HG02852 (cell line): Measurements from ENCODE around the gene WDR37.

ENCODE experiments used
- ATAC-seq: cut with Tn5 transposase; IDR thresholded peaks from one replicate; pipeline ENCODE4 v1.9.1; 2021; ENCODE audit warnings: mild to moderate bottlenecking, moderate library complexity; ENCODE audit not compliant: unreplicated experiment

WDR37 gene

DNA sequence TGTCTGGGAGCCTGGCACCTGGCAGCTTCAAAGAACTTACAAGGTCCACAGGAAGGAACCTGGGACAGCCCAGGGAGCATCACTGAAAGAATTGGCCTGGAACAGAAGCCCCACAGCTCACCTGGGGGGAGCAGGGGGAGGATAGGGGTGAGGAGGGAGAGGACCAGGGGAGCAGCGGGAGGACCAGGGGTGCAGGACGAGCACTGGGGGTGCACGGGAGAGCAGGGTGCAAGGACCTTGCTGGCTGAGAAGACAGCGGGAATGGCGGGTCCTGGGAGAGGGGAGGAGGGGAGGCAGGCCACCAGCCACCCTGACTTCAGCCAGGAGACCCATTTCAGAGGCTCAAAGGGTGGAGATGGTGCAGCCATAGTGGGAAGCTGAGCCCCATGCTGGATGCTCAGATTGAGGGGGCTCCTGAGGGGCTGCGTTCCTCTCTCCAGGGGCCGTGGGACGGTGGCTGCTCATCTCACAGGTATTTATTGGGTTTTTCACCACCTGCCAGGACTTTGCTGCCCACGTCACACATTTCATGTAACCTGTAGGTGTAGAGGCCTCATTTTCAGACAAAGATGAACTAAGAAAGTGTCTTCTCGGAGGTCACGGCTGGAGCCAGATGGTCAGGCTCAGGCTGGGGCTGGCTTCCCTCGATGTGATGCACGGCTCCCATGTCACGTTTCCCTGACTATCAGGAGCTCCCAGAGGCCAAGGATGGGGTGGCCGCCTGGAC lies 110.1 kb downstream of the WDR37 start:
- no peak for ATAC-seq

DNA sequence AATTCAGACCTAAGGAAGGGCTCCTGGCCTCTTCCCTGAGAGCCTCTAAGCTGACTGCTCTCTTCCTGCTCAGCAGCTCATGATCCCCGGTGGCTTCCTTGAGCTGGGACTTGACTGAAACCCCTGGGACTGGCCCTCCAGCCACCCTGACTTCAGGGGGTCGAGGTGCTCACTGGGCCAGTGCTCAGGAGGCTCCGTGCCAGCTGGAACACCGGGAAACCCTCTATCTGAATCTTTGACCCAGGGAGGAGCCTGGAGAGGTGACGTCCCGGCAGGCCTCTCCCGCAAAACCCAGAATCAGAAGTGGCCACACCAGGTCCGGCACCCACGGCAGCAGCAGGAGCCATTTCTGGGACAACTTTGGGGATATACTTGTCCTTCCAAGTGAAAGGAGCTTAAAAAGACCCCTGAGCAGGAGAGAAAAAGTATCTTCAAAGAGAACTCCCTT lies 110.7 kb downstream of the WDR37 start:
- no peak for ATAC-seq

DNA sequence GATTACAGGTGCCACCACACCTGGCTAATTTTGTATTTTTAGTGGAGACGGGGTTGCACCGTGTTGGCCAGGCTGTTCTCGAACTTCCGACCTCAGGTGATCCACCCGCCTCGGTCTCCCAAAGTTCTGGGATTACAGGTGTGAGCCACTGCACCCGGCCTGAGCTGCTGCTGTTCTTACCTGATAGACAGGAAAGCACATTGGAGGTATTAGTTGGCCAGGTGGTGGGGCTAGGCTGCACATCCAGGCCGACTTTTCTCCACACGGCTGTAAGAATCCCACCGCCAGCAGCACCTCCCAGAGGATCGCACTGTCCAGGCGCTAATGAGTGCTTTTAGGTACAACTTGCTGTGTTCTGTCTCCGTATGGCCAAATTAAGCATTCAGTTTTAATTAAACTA lies 112.6 kb downstream of the WDR37 start:
- ATAC-seq: no peak

DNA sequence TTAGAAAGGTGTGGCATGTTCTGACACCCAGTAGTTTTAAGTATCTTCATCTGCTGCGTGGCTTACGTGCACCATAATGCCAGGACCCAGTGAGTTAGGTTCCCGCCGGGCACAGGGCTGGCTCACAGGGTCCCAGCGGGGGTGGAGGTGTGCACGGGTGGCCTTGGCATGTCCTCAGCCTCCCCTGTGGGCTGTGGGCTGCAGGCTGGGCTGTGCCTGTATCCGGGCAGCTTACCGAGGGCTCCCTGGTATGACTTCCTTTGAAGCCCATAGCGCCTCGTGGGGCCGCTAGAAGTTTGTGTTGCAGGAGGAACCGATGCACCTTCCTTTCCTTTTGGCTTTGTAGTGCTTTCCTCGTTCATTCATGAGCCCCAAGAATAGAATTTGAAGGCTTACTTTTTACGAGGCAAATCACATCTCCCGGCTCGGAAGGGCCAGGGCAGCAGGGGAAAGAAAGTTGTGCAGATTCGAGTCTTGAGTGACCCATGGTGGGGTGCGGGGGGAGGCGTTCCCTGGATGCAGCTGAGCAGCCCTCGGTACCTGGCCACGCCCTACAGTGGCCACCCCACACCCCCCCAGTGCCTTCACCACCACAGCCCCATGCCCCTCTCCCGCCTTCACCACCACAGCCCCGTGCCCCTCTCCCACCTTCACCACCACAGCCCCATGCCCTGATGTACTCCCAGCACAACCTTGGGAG lies 113.2 kb downstream of the WDR37 start:
- no peak for ATAC-seq

DNA sequence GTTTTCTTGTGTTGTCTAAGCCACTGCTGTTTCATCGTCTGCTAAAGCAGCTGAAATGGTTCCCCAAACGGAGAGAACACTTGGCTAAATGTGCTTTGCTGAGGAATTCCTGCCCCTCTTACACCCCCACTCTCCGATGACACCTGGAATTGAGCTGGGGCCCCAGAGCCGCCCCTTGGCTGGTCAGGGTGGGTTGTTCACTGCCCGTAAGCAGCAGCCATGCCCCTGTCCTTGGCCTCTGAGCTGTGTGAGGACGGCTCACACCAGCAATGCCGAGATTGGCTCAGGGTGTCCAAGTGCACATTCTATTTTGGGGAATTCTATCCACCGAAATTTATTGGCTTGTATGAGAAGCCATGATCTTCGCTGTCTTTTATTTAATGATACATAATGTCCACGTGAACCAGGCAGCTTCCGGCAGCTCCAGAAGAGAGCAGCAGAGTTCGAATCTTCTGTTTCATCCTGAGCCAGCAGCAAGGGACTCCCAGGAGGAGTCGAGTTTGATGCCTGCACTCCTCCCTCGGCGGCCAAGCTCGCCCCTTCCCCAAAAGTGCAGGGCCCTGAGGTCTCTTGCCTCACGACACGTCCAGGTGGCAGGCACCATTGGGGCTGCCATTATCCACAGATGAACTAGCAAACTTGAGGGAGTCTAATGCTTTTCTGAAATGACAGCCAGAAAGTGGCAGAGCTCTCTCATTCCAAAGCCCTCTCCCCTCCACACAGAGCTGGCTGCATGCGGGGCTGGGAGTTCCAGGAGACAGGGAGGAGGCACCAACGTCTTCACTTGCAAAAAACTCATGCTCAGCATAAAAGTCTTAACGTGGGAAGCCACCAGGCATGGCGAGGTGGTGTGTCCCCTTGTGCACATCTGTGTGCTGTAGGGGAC lies 114.0 kb downstream of the WDR37 start:
- no peak for ATAC-seq

DNA sequence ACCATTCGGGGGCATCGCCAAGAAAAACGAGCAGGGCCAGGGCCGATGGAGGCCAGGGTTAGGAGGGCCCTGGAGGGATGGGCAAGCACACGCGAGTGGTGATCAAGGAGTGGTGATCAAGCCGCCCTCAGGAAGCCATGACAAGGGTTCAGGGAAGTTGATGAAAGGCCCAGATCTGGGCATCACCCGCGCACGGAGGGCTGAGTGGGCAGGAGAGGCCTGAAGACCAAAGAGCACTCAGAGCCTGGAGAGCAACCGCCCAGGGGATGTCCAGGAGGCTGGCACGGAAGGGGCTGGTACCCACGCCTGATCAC lies 114.6 kb downstream of the WDR37 start:
- no peak for ATAC-seq

DNA sequence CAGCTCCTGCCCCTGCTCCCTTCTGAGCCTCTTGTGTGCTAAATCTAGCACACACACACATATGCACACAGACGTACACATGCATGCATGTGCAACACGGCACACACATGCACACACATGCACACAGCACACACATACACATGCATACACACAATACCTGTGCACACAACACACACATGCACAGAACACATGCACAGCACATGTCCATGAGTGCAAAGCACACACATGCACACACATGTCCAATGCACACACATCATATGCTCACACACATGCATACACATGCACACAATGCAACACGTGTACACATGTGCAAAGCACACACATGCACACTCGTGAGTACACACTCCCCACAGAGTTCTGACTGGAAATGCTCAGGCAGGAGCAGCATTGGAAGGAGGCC lies 115.0 kb downstream of the WDR37 start:
- no peak for ATAC-seq

DNA sequence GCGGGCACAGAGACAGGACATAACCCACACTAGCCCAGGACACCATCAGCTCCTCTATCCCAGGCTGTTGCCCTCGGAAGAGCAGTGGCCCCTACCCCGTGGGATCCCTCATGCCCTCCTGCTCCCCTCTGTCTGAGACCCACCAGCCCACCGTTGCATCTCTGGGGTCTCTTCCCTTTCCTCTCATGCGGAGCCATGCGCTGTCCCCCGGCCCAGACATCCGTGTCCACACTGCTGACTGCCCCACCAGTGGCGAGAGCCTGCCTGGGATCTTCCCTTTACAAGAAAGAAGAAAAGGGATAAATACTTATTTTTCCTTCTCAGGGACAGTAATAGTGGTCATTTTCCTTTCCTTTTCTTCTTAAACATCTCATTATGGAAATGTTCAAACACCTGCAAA lies 115.4 kb downstream of the WDR37 start:
- no peak for ATAC-seq

DNA sequence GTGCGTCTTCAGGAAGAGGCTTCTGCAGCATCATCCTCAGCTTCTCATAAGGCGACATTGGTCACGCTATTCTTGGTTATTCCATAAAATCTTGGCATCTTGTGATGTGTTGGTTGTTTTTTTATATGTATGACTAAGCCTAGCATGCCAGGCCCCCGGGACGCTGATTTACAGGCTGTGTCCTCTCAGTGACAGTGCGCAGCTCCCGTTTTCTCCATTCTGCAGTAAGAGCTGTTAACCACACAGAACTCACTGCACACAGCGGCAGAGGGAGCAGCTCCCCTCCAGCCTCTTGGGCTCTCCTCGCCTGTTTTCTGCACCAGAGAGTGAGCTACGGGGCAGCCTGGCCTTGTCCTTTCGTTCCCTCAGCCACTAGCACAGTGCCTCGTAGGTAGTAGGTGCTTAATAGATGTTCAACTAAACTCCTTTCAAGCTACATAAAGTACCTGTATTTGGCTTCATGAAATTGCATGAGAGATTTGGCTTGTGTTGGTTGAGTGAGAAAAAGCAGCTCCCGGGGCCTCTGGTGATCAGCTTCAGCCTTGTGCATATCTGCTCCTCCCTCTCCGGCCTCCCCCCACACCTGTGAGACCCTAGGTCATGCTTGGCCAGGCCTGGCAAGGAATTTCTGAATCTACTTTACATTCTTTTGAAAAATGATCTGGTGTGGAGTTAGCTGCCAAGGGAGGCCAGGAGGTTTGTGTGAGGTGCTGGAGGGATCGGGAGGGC lies 116.2 kb downstream of the WDR37 start:
- ATAC-seq: no peak

DNA sequence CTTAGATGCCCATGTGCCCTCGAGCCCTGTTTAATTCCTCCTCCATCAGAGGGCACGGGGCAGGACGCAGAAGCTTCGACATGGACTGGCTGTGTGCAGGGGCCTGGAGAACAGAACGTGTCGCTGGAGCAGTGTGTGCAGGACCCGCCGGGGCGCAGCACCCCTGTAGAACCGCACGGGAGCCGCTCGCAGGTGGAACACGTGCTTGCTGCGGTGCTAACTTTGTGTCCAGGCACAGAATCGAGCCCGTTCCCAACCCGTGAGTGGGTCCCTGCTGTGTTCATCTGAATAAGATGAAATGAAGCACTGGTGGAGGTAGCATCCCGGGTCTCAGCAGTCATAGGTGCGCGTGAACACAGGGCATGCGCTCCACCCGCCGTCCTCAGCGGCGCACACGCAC lies 116.9 kb downstream of the WDR37 start:
- ATAC-seq: no peak

DNA sequence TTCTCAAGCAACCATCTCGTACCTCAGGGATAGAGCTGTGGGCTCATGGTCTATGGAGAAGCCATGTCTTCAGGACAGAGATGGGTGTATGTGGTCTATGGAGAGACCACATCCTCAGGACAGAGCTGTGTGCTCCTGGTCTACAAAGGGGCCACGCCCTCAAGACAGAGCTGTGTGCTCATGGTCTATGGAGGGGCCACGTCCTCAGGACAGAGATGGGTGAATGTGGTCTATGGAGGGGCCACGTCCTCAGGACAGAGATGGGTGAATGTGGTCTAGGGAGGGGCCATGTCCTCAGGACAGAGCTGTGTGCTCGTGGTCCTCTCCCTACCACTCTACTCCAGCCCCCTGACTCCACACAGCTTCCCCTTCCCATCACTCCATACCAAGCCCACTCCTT lies 117.8 kb downstream of the WDR37 start:
- no peak for ATAC-seq

DNA sequence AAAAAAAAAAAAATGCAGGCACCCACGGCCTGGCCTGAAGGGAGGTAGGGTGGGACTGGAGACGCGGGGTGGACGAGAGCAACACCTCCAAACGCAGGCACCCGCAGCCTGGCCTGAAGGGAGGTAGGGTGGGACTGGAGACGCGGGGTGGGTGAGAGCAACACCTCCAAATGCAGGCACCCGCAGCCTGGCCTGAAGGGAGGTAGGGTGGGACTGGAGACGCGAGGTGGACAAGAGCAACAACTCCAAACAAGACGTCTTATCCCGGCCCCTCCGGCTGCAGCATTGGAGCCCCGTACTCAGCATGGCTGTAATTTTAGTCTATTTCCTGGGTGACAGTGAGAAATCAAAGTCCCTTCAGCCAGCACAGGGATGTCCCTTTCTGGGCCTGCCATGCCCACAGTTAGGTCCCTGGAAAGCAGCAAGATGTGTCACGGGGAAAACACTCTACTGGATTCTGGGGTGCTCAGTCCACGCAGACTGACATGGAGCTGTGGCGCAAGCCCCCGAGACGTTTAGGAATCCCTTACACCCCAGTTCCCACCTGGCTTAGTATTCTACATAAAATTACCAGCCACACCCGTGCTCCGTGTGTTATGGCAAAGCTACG lies 119.9 kb downstream of the WDR37 start:
- ATAC-seq: no peak

DNA sequence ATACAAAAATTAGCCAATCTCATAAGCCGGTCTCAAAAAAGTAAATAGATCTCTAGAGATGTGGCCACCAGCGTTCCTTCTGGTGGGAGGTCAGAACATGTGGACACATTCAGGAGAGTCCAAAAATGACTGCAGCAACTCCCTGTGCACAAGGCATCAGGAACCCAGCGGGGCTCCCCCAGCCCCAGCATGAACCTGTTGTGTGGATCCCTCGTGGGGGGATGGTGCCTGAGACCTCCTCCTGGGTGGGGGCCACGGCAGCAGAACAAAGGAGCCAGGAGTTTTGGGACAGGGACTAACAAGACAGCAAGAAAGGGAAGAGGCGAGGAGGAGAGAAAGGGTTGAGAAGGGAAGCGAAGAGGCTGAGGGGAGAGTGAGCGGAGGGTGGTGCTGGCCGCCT lies 121.8 kb downstream of the WDR37 start:
- ATAC-seq: no peak

DNA sequence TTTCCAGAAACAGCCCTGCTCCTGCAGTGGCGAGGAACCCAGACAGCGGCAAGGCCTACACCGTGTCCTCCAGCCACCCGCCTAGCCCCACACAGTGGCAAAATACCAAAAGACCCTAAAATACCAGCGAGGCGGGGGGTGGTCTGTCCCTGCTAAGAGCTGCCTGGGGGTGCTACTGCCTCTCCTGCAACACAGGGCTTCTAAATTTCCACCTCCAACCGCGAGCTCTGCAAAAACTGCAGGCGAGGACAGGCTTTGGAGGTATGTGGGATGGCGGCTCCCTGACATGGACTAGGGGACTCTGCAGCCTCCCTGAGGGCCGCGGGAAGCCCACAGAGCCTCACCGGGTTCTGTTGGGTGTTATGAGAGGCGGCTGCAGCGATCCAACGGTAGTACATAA lies 122.3 kb downstream of the WDR37 start:
- no peak for ATAC-seq

DNA sequence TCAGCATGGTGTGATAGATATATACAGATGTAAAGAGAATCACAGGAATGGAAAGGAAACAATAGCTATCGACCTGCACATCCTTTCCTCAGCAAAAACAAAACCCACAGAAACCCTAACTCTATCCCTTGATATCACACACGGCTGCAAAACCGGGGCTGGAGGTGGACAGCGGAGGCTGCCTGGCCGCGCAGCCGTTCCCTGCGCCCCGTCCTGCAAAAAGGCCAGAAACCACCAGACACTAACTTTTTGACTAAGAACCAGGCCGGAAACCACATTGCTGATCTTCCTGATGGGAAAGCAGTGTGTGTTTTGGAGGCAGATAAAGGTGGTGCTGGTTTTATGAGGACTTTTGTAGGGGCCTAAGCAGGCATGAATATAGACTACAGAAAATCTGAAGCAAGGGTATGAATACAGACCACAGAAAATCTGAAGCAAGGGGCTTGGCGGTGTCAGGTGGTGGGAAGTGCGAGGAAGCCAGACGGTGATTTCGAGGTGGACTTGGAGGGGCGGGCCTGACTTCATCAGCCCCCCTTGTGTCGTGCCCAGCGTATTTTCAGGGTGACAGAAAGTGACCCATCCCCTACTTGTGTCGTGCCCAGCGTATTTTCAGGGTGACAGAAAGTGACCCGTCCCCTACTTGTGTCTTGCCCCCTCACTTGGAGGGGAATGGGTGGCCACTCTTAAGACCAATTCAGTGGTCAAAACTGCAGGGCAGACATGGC lies 123.3 kb downstream of the WDR37 start:
- ATAC-seq: no peak

DNA sequence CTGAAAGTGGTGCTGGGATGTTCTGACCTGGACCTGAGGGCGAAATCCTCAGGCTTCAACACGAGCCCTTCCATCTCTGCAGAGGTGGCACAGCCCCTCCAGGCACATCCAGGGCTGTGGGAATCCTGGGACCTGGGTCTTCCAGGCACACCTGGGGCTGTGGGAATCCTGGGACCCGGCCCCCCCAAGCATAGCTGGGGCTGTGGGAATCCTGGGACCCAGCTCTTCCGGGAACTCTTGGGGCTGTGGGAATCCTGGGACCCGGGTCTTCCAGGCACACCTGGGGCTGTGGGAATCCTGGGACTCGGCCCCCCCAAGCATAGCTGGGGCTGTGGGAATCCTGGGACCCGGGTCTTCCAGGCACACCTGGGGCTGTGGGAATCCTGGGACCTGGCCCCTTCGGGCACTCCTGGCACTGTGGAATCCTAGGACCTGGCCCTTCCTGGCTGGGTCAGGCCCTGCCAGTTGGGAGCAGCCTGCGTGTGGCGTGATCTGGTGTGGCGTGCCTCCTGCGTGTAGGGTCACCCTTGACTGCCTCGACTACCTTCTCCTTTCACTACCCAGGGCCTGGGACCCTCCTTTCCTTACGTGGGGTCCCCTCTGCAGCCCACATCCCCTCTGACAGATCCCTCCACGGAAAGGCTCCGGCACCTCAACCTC lies 124.0 kb downstream of the WDR37 start:
- ATAC-seq: no peak

DNA sequence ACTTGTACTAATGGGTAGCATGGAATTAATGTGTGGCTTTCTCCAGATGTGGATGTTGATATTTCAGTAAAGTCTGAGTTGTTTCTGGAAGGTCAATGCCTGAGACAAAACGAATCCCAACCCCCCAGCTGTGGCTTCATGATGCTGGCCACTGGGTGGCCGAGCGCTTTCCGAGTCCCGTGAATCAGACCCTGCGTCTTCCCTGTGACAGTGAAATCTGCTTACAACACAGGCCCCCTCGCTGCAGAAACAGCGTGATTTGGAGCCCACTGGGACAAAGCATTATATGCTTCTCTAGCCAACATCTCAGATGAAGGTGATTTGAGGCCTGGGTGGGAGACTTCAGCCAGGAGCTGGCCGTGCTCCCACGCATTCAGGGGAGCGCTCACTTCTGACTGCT lies 124.7 kb downstream of the WDR37 start:
- no peak for ATAC-seq
